ENCODE measurements around the gene TNFRSF14.
A peak's percentile ranks its signal among the peaks of the same experiment; 100 is the strongest.

TNFRSF14 gene

DNA sequence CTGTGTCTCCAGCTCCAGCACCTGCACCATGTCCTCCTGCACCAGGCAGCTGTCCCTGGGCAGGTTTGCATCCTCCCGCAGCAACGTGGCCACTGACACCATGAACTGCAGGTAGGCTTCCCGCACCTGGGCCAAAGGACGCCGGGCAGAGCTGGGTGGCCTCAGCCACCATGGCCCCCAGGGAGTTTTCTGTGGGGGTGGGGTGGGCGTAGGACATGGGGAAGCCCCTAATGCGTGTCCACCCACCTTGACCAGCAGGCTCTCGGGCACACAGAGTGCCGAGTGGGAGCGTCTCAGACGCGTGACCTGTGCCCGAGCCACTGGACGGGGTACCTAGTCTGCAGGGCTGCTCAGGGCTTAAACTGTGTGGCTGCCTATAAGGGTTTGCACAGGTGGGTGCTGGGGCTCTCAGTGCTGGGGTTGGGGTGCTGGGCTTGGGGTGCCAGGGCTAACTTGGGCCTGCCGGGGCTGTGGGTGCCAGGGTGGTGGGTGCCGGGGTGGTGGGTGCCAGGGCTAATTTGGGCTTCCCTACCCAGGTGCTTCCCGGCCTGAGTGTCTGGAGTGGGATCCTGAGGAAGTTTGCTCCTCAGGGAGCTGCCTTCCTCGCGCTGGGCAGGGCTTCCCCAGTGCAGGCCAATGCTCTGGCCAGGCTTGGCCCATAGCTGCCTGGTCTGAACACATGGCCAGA is 48.1 kb downstream of the TNFRSF14 start:
- DNase-seq, result no peak

- no peak for DNase-seq
These were observed 48.8 kb downstream of the TNFRSF14 start for GRCh38 chr1:2604844-2605508.

DNA sequence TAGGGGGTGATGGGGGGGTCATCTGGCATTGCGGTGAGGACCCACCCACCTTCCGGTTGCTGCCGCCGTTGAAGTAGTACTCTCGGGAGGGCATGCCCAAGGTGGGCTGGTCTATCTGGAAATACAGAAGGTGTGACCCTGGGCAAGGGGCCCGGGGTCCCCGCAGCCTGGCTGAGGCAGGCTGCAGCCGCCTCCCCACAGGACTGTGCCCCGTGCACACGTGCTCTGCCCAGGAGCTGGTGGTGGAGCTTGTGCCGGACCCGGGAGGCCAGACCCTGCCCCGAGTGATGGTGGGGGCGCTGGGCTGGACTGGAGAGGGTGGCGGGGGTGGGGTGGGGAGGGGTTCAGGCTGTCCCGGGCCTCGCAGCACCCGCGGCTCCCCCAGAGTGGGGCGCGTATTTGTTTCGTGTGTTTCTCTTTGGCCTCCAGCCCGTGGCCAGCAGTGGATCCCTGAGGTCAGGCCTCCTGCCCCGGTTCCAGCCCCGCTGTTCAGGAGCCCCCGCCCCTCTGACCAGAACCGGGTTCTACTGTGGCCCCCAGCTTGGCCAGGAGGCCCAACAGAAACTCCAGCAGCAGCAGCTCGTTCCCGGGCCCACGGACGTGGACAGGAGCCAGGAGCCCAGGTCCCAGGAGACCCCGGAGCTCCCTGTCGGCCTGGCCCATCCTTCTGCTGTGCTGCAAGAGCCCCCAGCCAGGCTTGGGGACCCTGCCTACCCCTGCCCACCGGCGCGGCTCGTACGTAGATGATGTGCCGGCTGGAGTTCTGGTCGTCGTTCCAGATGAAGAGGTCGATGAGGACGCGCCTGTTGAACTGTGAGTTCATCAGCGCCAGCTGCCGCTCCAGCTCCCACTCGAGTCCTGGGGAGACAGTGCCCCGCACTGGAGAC is 49.6 kb downstream of the TNFRSF14 start:
- DNase-seq, result no peak

GRCh38 chr1:2606396-2606880 is 50.3 kb downstream of the TNFRSF14 start:
- DNase-seq, result no peak

- DNase-seq, result no peak
These were observed 50.9 kb downstream of the TNFRSF14 start for GRCh38 chr1:2606881-2607621.

- DNase-seq, result no peak
These were observed 51.5 kb downstream of the TNFRSF14 start for GRCh38 chr1:2607641-2608091.

DNA sequence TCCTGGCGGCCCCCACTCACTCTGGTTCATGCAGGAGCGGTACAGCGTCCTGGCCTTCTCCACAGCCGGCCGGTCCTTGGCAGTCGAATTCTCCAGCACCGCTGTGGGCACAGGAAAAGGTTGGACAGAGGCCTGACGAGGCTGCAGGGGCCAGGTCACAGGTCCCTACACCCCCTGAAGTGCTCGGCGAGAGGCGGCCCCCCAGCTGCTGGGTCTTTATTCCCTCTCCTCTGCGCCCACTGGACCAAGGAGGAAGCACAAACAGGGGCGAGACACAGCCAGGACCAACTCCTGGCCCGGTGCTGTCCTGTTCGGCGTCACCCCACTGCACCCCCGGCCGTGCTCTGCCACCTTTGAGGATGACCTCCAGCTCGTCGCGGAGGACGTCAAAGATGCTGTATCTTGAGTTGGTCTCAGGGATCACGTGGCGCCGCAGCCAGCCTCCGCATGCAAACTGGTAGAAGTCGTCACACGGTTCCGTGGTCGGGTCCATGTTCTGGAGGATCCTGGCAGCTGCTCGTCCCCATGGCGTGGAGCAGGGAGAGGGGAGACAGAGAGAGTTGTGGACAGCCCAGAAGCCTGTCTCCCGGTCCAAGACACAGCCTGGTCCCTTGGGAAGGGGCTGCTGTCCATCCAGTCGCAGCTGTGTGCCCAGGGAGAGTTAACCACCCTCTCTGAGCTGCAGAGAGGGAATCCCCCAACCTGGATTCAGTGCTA is 53.3 kb downstream of the TNFRSF14 start:
- no peak for DNase-seq

DNA sequence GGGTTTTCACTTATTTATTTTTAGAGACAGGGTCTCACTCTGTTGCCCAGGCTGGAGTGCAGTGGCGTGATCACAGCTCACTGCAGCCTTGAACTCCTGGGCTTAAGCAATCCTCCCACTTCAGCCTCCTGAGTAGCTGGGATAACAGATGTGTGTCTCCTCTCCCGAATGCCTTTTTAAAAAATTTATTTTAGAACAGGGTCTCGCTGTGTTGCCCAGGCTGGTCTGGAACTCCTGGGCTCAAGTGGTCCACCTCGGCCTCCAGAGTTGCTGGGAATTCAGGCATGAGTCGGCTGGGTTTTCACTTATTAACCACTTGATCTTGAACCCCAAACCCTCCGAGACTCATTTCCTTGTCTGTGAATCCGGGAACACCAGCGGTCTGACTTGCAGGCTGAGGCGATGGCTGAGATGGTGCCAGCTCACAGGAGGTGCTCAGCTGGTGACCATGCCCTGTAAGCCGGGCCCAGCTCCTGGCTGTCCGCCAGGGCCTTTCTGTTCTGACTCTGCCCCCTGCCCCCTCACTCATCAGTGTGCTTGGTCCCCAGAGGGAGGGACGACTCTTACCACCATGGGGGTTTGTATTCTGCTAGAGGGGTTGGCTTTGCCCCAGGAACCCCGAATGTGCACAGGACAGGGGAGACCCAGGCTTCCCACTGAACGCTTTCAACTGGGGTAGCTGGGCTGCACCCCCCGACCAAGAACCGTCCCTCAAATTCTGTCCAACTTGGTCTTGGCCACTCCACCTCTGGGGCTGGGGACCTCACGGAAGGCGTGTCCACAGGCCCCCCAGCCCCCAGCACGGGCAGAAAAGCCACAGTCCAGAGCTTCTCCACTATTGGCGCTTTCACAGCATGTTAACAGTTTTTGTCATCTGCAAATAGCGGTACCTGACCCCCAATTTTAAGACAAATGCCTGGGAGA is 54.1 kb downstream of the TNFRSF14 start:
- no peak for DNase-seq

DNA sequence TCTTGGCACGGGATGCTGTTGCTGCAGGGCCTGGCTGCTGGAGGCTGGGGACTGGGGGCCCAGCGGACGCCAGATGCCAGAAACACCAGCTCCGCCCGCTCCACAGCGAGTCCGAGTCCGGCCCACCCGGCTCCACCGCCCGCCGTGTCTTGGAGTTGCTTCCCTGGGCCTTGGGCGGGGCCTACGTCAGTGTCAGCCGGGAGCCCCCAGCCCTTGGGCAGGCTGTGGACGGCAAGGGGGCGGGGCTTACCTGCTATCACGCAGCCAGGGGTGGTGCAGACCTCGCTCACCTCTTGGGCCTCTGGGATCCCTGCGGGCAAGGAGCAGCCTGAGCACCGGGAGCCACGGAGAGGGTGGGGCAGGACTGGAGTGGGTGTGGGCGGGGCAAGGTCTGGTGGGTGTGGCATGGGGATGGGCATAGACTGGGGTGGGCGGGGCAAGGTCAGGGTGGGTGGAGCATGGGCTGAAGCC is 54.9 kb downstream of the TNFRSF14 start:
- DNase-seq, result peak; percentile 67

- no peak for DNase-seq
These were observed 55.7 kb downstream of the TNFRSF14 start for GRCh38 chr1:2611621-2612437.

DNA sequence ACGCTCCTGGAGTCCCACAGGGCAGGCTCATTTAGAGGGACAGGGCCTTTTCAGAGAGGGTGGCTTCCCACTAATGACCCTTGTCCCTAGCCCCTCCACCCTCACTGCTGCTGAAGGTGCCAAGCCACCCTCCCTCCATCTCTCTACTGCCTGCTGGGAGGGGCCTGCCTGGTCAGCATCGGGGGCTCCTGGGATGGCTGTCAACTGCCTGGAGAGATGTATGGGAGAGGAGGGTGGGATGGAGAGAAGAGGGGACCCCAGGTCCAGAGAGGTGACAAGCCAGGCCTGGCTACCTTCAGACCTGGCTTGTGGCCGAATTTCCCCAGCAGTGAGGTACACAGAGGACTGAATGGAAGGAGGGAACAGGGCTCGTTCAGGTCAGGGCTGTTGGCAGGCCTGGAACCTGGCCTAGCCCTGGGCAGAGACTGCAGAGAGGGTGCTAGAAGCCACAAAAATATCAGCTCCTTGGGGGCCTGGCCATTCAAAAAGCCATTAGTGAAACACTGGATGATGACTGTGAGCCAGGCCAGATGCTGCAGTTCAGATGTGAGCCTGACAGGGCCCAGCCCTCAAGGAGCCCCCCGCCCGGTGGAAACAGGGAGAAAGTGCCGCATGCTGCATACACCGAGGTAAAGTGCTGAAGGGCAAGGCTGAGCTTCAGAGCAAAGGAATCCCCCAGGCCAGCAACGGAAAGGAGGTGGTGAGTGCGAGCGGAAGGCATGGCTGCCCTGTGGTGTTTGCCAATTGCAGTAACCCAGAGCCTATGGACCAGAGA is 56.6 kb downstream of the TNFRSF14 start:
- DNase-seq, result no peak
